ENCODE results near the gene PLD3.

The PLD3 gene

GRCh38 chr19:40414542-40415535 lies 66.3 kb downstream of the PLD3 start:
- no peak for DNase-seq

DNA sequence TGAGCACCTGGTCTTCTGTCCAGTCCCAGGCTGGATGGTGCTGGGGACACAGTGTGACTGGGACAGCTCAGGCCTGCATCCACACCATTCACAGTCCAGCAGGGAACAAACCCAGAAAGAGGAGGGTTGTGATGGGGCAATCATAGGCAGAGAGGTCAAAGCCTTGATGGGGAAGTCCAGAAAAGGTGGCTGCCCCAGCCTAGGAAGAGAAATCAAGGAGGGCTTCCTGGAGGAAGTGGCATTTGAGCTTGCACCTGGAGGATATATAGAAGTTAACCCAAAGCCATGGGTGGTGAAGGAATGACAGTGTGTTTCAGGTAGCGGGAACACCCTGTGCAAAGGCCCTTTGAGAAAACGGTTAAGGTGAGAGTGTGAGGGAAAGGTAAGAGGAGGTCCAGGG lies 67.3 kb downstream of the PLD3 start:
- DNase-seq = no peak

- no peak for DNase-seq
Measured at GRCh38 chr19:40416918-40417642, 68.6 kb downstream of the PLD3 start.

DNA sequence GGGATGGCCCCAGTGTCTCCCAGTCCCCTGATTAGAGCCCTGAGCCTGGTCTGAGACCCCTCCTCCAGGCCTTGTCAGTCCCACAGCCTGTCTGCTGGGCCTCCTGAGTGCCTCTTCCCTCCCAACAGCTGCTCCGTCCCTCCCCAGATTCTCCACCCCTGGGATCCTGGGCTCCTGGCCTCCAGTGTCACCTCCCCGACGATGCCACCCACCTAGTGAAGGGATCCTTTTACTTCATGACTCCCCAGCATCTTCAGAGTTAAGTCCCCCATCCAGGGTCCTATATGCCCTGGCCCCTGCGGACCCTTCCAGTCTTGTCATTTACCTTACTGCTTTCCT lies 69.1 kb downstream of the PLD3 start:
- DNase-seq = no peak

GRCh38 chr19:40418040-40418439 lies 69.5 kb downstream of the PLD3 start:
- no peak for DNase-seq

DNA sequence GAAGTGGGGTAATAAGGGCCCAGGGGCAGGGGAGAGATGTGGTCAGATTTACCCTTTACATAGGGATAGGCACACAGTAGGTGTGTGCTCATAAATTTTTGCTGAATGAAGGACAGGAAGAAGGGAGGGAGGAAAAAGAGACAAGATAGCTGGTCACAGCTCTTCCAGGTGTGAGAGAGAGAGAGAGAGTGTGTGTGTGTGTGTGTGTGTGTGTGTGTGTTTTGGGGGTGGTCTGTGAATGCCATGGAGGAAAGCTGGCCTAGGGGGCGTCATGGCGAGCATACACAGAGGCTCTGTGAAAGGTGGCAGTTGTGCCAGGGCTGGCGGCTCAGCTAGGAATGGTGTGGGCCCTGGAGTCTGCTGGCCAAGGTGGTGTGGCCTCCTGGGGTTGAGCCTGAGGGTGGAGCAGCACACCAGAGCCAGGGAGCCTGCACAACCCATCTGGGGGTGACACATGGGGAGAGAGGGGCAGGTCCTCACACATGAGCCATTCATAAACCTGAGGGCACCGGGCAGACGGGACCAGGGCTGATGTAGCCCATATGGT lies 70.6 kb downstream of the PLD3 start:
- DNase-seq = no peak

DNA sequence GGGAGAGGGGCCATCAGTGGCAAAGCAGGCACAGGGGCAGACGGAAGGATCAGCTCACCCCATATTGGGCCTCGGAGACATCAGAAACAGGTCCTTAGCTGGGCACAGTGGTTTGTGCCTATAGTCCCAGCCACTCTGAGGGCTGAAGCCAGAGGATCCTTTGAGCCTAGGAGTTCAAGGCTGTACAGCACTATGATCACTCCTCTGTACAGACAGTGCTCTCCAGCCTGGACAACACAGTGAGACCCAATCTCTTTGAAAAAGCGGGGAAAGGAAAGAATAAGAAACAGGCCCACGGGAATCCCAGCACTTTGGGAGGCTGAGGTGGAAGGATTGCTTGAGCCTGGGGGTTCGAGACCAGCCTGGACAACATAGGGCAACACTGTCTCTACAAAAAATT lies 71.3 kb downstream of the PLD3 start:
- DNase-seq = no peak

DNA sequence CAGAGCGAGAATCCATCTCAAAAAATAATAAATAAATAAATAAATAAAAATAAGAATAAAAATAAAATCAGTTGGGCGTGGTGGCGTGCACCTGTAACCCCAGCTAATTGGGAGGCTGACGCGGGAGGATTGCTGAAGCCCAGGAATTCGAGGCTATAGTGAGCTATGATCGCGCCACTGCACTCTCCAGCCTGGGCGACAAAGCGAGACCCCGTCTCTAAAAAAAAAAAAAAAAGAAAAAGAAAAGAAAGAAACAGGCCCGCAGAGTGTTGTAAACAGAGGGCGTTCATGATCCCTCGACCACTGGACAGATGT lies 71.9 kb downstream of the PLD3 start:
- DNase-seq = no peak

GRCh38 chr19:40420766-40421765 lies 72.6 kb downstream of the PLD3 start:
- DNase-seq = peak; percentile 61

DNA sequence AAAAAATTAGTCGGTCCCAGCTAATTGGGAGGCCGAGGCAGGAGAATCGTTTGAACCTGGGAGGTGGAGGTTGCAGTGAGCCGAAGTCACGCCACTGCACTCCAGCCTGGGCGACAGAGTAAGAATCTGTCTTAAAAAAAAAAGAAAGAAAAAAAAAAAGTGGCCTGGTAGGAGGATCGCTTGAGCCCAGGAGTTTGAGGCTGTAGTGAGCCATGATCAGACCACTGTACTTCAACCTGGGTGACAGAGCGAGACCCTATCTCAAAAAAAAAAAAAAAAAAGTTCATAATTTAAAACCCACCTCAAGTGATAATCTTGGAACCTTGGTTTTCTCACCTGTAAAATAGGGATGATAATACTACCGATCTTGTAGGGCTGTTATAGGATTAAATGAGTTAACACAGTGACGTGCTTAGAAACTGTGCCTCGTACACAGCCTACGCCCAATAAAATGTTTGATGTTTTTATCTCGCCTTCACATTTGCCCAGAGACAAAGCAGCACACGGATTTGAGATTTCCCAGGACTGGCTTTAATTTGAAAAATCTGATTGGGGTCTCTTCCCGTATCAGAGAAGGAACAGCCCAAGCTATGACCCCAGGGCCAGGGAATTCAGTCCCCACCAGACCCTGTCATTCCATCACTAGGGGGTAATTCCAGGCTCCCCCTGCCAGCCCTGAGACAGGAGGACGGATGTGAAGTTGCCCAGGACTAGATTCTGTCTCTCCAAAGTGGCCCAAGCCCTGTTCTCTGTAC lies 73.7 kb downstream of the PLD3 start:
- no peak for DNase-seq

GRCh38 chr19:40422748-40423566 lies 74.5 kb downstream of the PLD3 start:
- no peak for DNase-seq

DNA sequence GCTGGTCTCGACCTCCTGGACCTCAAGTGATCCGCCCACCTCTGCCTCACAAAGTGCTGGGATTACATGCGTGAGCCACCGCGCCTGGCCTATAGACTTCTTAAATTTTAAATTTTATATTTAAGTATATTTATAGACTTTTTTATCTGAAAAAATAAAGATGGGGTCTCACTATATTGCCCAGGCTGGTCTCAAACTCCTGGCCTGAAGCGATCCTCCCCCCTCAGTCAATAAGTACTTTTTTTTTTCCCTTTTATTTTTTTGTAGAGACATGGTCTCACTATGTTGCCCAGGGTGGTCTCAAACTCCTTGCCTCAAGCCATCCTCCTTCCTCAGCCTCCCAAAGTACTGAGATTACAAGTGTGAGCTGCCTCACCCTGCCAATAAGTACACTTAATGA lies 75.4 kb downstream of the PLD3 start:
- no peak for DNase-seq

DNA sequence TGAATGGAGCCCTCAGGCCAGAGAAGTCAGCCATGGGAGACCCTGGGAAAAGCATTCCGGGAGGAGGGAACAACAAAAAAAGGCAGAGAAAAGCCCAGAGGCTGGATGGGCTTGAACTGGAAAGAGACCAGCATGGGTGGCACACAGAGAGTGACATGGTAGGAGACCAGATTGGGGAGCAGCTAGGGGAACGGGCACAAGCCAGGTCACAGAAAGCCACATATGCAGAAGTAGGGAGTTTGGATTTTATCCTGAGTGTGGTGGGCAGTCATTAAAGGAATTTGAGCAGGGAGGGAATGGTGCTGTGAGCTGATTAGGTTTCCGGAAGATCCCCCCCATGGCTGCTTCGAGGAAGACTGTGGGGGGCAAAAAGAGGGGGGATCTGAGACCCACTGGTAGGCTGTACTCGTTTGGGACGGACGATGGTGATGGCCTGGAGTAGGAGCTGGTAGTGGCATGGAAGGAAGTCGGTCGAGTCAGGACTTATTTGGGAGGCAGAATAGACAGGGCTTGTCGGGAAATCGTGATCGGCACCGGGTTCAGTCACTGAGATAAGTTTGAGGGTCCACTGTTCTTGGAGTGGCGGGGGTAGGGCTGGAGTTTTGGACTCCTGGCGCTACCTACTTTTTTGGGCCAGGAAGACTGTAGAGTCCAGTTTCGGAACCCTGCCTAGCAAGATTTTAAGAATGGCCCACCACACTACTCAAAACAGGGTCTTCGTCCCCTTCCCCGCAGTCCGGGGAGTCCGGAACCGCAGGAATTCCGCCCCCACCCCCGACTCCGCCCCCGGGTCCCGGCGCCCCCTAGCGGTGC lies 76.3 kb downstream of the PLD3 start:
- DNase-seq = no peak

- peak; percentile 100 for DNase-seq
Measured at GRCh38 chr19:40425450-40426287, 77.2 kb downstream of the PLD3 start, which contains the start of gene SERTAD1. Gene SERTAD1 (minus strand): TSS chr19:40425992. CDS start chr19:40423546, 2,446 bp downstream.
